NCI-H82 treated with DMSO at 0.1 percent for 48 hours (cell line): ENCODE results near the gene TMEM30B.
"Not testable (repeated sequence)": the region's sequence is repeated elsewhere in the genome, so short reads cannot be mapped to it uniquely, and the experiment has no call there.

Experiments
- DNase-seq: peaks from one replicate; lab custom pipeline; 2025; ENCODE audit not compliant: unreplicated experiment; lab: John Stamatoyannopoulos, UW

The TMEM30B gene

GRCh38 chr14:61281186-61281947 is at the start of gene TMEM30B:
TMEM30B (minus strand) TSS chr14:61281338; CDS start chr14:61281147, 191 bp downstream.
- no peak for DNase-seq

GRCh38 chr14:61330511-61330910 is 49.4 kb upstream of the TMEM30B start:
- DNase-seq, result no peak

- DNase-seq, result no peak
Observed at GRCh38 chr14:61329478-61330051, 48.4 kb upstream of the TMEM30B start.

GRCh38 chr14:61328626-61329262 is 47.6 kb upstream of the TMEM30B start:
- no peak for DNase-seq

GRCh38 chr14:61326847-61327246 is 45.7 kb upstream of the TMEM30B start:
- DNase-seq, result no peak

- no peak for DNase-seq
Observed at GRCh38 chr14:61326146-61326545, 45.0 kb upstream of the TMEM30B start.

GRCh38 chr14:61325166-61325565 is 44.0 kb upstream of the TMEM30B start:
- DNase-seq, result no peak

GRCh38 chr14:61323970-61324369 is 42.8 kb upstream of the TMEM30B start:
- DNase-seq, result no peak

- no peak for DNase-seq
Observed at GRCh38 chr14:61322799-61323290, 41.7 kb upstream of the TMEM30B start.

- no peak for DNase-seq
Observed at GRCh38 chr14:61322011-61322798, 41.1 kb upstream of the TMEM30B start.

GRCh38 chr14:61321385-61322010 is 40.4 kb upstream of the TMEM30B start, which contains the start of gene PRKCH:
PRKCH (plus strand) TSS chr14:61321579; CDS start chr14:61322102, 523 bp downstream.
- DNase-seq, result no peak

GRCh38 chr14:61320806-61321384 is 39.8 kb upstream of the TMEM30B start:
- no peak for DNase-seq

GRCh38 chr14:61320170-61320569 is 39.0 kb upstream of the TMEM30B start:
- DNase-seq, result not testable (repeated sequence)

GRCh38 chr14:61319706-61320105 is 38.6 kb upstream of the TMEM30B start:
- DNase-seq, result no peak

- no peak for DNase-seq
Observed at GRCh38 chr14:61319086-61319485, 37.9 kb upstream of the TMEM30B start.

- no peak for DNase-seq
Observed at GRCh38 chr14:61315313-61315712, 34.2 kb upstream of the TMEM30B start.

GRCh38 chr14:61308701-61309100 is 27.6 kb upstream of the TMEM30B start:
- DNase-seq, result not testable (repeated sequence)

- no peak for DNase-seq
Observed at GRCh38 chr14:61308198-61308597, 27.1 kb upstream of the TMEM30B start.

GRCh38 chr14:61304688-61305087 is 23.6 kb upstream of the TMEM30B start:
- no peak for DNase-seq

- no peak for DNase-seq
Observed at GRCh38 chr14:61300754-61301153, 19.6 kb upstream of the TMEM30B start.
